AG04450 (cell line): ENCODE data around the gene RAB43. TPM values are rescaled to one million over a fixed set of nuclear protein-coding genes. Genes with fewer than 3 reads are reported as not detected.
"Not testable (repeated sequence)": the region's sequence is repeated elsewhere in the genome, so short reads cannot be mapped to it uniquely, and the experiment has no call there.

Experiments
- CTCF ChIA-PET: fragments of 300-600, 350-600 bp; formaldehyde crosslinking; extraction: SDS; loops from one replicate; lab custom pipeline; 2022; ENCODE audit warnings: antibody characterized with exemption, inconsistent platforms; lab: Charles Lee
- POLR2A ChIA-PET: fragments of 350-600 bp; formaldehyde crosslinking; extraction: SDS; loops from one replicate; lab custom pipeline; 2021; ENCODE audit warnings: antibody characterized with exemption, inconsistent platforms; lab: Yijun Ruan, JAX
- DNase-seq: peaks from one replicate; pipeline ENCODE4 v3.0.0-alpha.2; 2011; ENCODE audit warnings: low read depth, low spot score
- H3K27ac ChIP-seq: one replicate; pipeline ENCODE4 v1.5.1; 2012; ENCODE audit warnings: low read depth, low read length, control low read depth
- H3K27me3 ChIP-seq: one replicate; pipeline ENCODE4 v1.6.0; 2012; ENCODE audit warnings: low read length; ENCODE audit not compliant: control insufficient read depth, insufficient read depth
- H3K4me3 ChIP-seq: 2 replicates; pipeline ENCODE4 v1.5.1; 2011; ENCODE audit warnings: mild to moderate bottlenecking, low read depth, low read length, control low read depth
- H3K9me3 ChIP-seq: 2 replicates; pipeline ENCODE4 v1.5.1; 2012; ENCODE audit warnings: low read length; ENCODE audit not compliant: control insufficient read depth, insufficient read depth
- CTCF ChIP-seq: IDR thresholded peaks from 2 replicates; pipeline ENCODE4 v1.5.1; 2011; ENCODE audit warnings: low read depth, low read length, control low read depth, inconsistent platforms
- polyA plus RNA-seq: library from polyadenylated mRNA; depleted of rRNA; stranded (reverse); fragments of >200 nt; gene quantifications from 2 replicates; pipeline ENCODE4 v1.2.3, GENCODE V29; 2011

The RAB43 gene
- polyA plus RNA-seq, 1 experiment = 6.9 TPM

DNA sequence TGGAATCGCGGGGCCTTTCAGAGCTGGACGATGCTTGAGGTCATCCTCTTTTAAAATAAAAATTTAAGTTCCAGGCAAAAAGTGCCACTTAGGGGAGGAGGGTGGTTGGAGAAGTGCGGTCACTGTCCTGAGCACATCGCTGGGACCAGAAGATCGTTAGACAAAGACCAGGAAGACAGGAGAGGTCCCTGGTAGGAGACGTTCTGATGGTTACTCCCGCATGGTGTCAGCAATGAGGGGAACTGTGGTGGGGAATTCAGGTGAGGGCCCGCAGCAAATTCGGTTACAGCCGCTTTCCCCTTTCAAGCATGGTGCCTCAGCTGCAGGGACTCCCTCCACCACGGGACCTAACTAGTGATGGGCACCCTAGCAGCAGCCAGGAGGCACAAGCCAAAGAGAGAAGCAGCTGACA is 40.3 kb upstream of the RAB43 start:
- ChIA-PET CTCF (interaction anchor here (0.6 to 2.3 kb wide), 20 partner anchors 10 to 211 kb away, joined by 3 to 19 read pairs (median 4); partner anchors contain the start of genes COPG1 and RAB43), POLR2A (interaction anchor here (0.6 to 3.7 kb wide), 8 partner anchors 22 to 192 kb away, joined by 3 to 23 read pairs (median 6); partner anchors contain the start of genes CNBP and COPG1)
- Histone ChIP-seq H3K27me3 (no peaks in the 10 kb centered on the region), H3K9me3 (no peaks in the 10 kb centered on the region), H3K4me3 (peak overlapping the region; percentile 90), H3K27ac (peak overlapping the region; percentile 100)
- no peak for DNase-seq
- TF ChIP-seq CTCF = no peak

GRCh38 chr3:129160891-129161859 is 39.6 kb upstream of the RAB43 start, which contains the start of gene ISY1:
Gene ISY1 (minus strand): TSS chr3:129161063. CDS start chr3:129160975, 88 bp downstream.
- ChIA-PET POLR2A (interaction anchor here (0.6 to 3.7 kb wide), 8 partner anchors 23 to 191 kb away, joined by 3 to 23 read pairs (median 6); partner anchors contain the start of genes CNBP and COPG1), CTCF (interaction anchor here (0.6 to 2.3 kb wide), 20 partner anchors 10 to 210 kb away, joined by 3 to 19 read pairs (median 4); partner anchors contain the start of genes COPG1 and RAB43)
- TF ChIP-seq CTCF = peak; percentile 85
- no peaks in the 10 kb centered on the region for H3K27me3 ChIP-seq
- DNase-seq = peak; percentile 91
- peak within 1 kb of the TSS; percentile 100 for H3K27ac ChIP-seq
- H3K9me3 ChIP-seq = no peaks in the 10 kb centered on the region
- H3K4me3 ChIP-seq = peak within 1 kb of the TSS; percentile 90

GRCh38 chr3:129144786-129145185 is 23.2 kb upstream of the RAB43 start:
- ChIA-PET CTCF (interaction anchor here (0.6 to 4.5 kb wide), 3 partner anchors 101 to 179 kb away, joined by 3 to 28 read pairs (median 10); no protein-coding TSS in a partner anchor), POLR2A (no interaction called here)
- Histone ChIP-seq H3K27ac (no peak overlapping the region), H3K27me3 (no peaks in the 10 kb centered on the region), H3K9me3 (no peaks in the 10 kb centered on the region), H3K4me3 (no peak overlapping the region)
- no peak for TF ChIP-seq CTCF
- DNase-seq = no peak

DNA sequence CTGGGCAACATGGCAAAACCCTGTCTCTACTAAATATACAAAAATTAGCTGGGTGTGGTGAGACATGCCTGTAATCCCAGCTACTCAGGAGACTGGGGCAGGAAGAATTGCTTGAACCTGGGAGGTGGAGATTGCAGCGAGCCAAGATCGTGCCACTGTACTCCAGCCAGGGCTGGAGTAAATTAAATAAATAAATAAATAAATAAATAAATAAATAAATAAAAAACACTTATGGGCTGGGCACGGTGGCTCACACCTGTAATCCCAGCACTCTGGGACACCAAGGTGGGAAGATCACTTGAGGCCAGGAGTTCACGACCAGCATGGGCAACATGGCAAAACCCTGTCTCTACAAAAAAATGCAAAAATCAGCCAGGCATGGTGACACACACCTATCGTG is 19.4 kb upstream of the RAB43 start:
- H3K27ac ChIP-seq, POLR2A ChIA-PET: not testable (repeated sequence)

GRCh38 chr3:129139911-129140310 is 18.3 kb upstream of the RAB43 start:
- ChIA-PET CTCF (interaction anchor here (1.0 kb wide), 1 partner anchor 170 kb away, joined by 3 read pairs; no protein-coding TSS in a partner anchor), POLR2A (interaction anchor here (1.5 kb wide), 1 partner anchor 109 kb away, joined by 8 read pairs; the partner anchor contains the start of gene COPG1)
- no peak for DNase-seq
- Histone ChIP-seq H3K4me3 (no peak overlapping the region), H3K27me3 (no peaks in the 10 kb centered on the region), H3K9me3 (no peaks in the 10 kb centered on the region), H3K27ac (no peak overlapping the region)
- TF ChIP-seq CTCF = no peak

More for the DNA sequence above, 19.4 kb upstream of the RAB43 start:
- H3K9me3 ChIP-seq, CTCF ChIA-PET, H3K4me3 ChIP-seq, DNase-seq, H3K27me3 ChIP-seq: not testable (repeated sequence)

DNA sequence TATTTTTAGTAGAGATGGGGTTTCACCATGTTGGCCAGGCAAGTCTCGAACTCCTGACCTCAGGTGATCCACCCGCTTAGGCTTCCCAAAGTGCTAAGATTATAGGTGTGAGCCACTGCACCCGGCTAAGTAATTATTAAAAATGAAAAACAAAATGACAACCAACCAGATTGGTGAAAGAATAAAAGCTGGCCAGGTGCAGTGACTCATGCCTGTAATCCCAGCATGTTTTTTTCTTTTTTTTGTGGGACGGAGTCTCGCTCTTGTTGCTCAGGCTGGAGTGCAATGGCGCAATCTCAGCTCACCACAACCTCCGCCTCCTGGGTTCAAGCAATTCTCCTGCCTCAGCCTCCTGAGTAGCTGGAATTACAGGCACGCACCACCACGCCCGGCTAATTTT is 14.7 kb upstream of the RAB43 start:
- H3K27me3 ChIP-seq, DNase-seq, H3K27ac ChIP-seq, H3K4me3 ChIP-seq, POLR2A ChIA-PET, H3K9me3 ChIP-seq: not testable (repeated sequence)
- CTCF ChIA-PET = interaction anchor here (1.1 to 2.3 kb wide), 3 partner anchors 10 to 166 kb away, joined by 3 to 14 read pairs (median 4); no protein-coding TSS in a partner anchor
